Left colon (tissue), 2 donors: ENCODE data around the gene TBX3. TPM values are rescaled to one million over a fixed set of nuclear protein-coding genes. Genes with fewer than 3 reads are reported as not detected.
"Not testable (repeated sequence)": the region's sequence is repeated elsewhere in the genome, so short reads cannot be mapped to it uniquely, and the experiment has no call there.

Source experiments
- ATAC-seq: fragments of 200-7000 bp; cut with Tn5 transposase; one replicate; pipeline ENCODE4 v1.9.1; 2020; ENCODE audit warnings: mild to moderate bottlenecking, moderate library complexity
- DNase-seq, 2 donors: peaks; one replicate each; pipeline ENCODE4 v3.0.0-alpha.2; 2020
- intact Hi-C, 2 donors: fragments of 100-400 bp; cut with DNase I in 1 of 2; cut with micrococcal nuclease in 1 of 2; formaldehyde crosslinking; loops; one replicate each; pipeline versions ENCODE4 v1.11.2 to v1.14.0; 2022; cut with DNase I, micrococcal nuclease
- long read RNA-seq: library from polyadenylated mRNA; unstranded; transcript quantifications from one replicate; pipeline ENCODE4 v2.0.0, GENCODE V29; 2021
- total RNA-seq, 2 donors: library from RNA; stranded (reverse); fragmentation: NEBNext Ultra II Directional; extraction: Animal tissue kit (Norgen Biotek cat#: 25700); gene quantifications; one replicate each; pipeline ENCODE4 v1.2.1, GENCODE V29; 2021
- donor health status: DM: no; HTN: no; CAD: no.
- donor health status: DM: yes; HTN: yes; CAD: no.

Gene TBX3
- total RNA-seq: 10 to 100 TPM in 1 of 2 donors, 1 to 10 TPM in 1; 5.6 to 10.6 TPM
- long read RNA-seq, partial matches to known transcripts: 6 of 6 reads
- long read RNA-seq, other reads (novel, unspliced or antisense): 0 of 6 reads

- ATAC-seq (peak; percentile 84), DNase-seq (peak; percentile 95)
- intact Hi-C loops: loop anchor here in 1 of 2 donors (5.0 kb wide), 1 partner anchor 658 kb away; no protein-coding TSS in a partner anchor
These were observed at the start of gene TBX3 for GRCh38 chr12:114684098-114684869. Gene TBX3 (minus strand): TSS chr12:114684175. CDS start chr12:114683200, 975 bp downstream.

DNA sequence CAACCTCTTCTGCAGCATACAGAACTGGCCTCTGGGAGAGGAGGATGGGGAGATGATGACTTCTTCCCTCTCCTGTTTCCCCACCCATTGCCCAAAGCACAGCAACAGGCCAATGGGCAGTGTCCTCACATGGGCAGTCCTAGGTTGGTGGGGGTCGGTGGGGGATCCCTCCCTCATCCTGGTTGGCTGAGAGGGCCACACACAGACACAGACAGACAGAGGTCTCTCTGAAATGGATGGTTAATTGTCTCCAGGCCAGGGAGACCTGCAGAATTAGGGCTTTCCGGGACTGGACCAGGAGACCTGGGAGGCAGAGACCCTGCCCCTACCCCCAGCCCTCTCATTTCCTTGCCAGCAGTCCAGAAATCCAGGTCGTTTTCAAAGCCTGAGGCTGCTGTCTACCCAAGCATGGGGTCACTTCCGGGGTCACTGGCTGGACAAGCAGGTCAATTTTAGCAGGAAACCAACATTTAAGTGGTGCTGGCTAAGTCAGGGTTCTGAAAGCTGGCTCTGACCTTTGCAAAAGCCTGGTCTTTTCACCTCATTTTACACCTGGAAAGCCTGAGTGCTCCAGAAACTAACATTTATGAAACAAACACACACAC, 48.6 kb upstream of the TBX3 start:
- DNase-seq: no peak
- no peak for ATAC-seq

GRCh38 chr12:114729731-114730130, 45.8 kb upstream of the TBX3 start:
- ATAC-seq: no peak
- intact Hi-C loops: no loop called here

More for the DNA sequence above, 48.6 kb upstream of the TBX3 start:
- intact Hi-C loops: no loop called here

GRCh38 chr12:114726092-114726710, 42.2 kb upstream of the TBX3 start:
- intact Hi-C loops: no loop called here
- ATAC-seq: peak; percentile 21
- no peak for DNase-seq

More at GRCh38 chr12:114729731-114730130, 45.8 kb upstream of the TBX3 start:
- DNase-seq: no peak

DNA sequence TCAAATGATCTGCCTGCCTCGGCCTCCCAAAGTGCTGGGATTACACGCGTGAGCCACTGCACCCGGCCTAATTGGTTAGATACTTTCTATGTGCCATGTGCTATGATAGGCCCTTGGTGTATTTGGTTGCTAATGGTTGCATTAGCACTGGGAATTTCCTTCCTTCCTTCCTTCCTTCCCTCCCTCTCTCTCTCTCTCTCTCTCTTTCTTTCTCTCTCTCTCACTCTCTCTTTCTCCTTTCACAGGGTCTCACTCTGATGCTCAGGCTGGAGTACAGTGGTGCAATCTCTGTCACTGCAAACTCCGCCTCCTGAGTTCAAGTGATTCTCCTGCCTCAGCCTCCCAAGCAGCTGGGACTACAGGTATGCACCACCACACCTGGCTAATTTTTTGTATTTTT, 38.2 kb upstream of the TBX3 start:
- ATAC-seq, DNase-seq, intact Hi-C loops: not testable (repeated sequence)

GRCh38 chr12:114721266-114721665, 37.3 kb upstream of the TBX3 start:
- intact Hi-C loops: no loop called here
- no peak for ATAC-seq
- DNase-seq: no peak

GRCh38 chr12:114713466-114714215, 29.7 kb upstream of the TBX3 start:
- DNase-seq: no peak
- ATAC-seq: no peak
- intact Hi-C loops: no loop called here

GRCh38 chr12:114711689-114712152, 27.7 kb upstream of the TBX3 start:
- DNase-seq (no peak), ATAC-seq (no peak)
- intact Hi-C loops: no loop called here

GRCh38 chr12:114710151-114710550, 26.2 kb upstream of the TBX3 start:
- DNase-seq: no peak
- ATAC-seq: no peak
- intact Hi-C loops: no loop called here

- ATAC-seq: no peak
- no peak for DNase-seq
- intact Hi-C loops: no loop called here
These were observed 25.1 kb upstream of the TBX3 start for GRCh38 chr12:114709112-114709511.

DNA sequence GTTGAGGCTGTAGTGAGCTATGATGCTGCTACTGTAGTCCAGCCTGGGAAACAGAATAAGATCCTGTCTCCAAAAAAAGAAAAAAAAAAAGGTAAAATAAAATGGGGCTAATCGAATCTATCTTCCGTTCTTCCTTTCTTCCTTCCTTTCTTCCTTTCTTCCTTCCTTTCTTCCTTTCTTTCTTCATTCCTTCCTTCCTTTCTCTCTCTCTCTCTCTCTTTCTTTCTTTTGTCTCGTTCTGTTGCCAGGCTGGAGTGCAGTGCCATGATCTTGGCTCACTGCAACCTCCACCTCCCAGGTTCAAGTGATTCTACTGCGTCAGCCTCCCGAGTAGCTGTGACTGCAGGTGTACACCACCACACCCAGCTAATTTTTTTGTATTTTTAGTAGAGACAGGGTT, 24.6 kb upstream of the TBX3 start:
- ATAC-seq, DNase-seq, intact Hi-C loops: not testable (repeated sequence)

DNA sequence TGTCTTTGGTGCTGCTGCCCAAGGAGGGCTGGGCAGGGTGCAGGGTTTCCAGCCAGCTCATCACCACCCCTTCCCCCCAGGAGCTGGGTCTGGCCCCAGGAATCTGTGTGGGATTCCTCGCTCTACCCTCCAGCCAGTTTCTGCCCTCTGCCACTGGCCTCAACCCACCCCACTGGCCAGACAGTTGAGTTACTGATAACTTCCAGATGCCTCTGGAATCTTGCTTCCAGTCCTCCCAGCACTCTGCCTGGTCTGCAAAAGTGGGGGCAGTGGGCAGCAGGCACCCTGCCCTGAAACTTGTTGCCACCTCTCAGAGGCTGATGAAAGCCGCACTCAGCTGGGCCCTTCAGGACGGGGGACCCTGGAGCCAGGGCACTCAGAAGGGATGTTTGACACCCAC, 20.1 kb upstream of the TBX3 start:
- intact Hi-C loops: no loop called here
- DNase-seq: no peak
- ATAC-seq: no peak

DNA sequence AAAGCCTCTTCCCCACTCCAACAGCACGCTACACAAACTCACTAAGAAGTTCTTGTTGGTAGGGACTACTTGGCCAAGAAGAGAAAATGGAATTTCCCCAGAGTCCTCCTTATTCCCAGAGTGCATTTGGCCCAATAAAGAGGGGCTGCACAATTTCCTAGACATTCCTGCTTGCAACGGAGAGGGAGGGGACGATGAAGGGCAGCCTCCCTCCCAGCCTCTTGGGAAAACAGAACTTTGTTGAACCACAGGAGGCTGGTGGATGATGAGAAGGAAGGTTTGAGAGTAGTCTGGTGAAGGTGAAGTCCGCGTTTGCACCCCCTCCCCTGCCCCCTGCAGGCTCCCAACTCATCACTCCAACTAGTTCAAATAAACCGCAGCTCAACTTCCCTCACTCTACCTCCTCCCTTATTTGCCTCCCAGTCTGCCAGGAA, 19.1 kb upstream of the TBX3 start:
- intact Hi-C loops: no loop called here
- ATAC-seq: peak; percentile 25
- DNase-seq: no peak

GRCh38 chr12:114702462-114702861, 18.5 kb upstream of the TBX3 start:
- intact Hi-C loops: no loop called here
- no peak for ATAC-seq
- no peak for DNase-seq

- no peak for ATAC-seq
- DNase-seq: no peak
- intact Hi-C loops: no loop called here
These were observed 17.6 kb upstream of the TBX3 start for GRCh38 chr12:114701553-114701952.

DNA sequence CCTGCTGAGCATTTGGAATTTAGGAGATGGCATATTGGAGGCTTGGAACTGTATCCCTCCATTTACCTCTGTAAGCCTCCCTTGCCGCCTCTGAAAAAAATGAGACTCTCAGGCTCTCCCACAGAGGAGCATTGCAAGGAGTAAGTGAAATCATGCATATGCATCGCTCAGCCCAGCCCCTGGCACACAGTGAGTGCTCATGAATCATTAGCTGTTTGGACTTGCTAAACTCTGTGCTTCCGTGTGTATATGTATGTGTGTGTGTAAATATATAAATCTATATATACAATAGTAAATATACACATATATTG, 17.1 kb upstream of the TBX3 start:
- intact Hi-C loops: no loop called here
- ATAC-seq: no peak
- no peak for DNase-seq

GRCh38 chr12:114700392-114701103, 16.6 kb upstream of the TBX3 start:
- ATAC-seq (no peak), DNase-seq (no peak)
- intact Hi-C loops: no loop called here

GRCh38 chr12:114698566-114699163, 14.7 kb upstream of the TBX3 start:
- ATAC-seq: no peak
- intact Hi-C loops: no loop called here

More at GRCh38 chr12:114698566-114699163, 14.7 kb upstream of the TBX3 start:
- no peak for DNase-seq
